ENCODE measurements around the gene POLR2C.

The POLR2C gene

GRCh38 chr16:57452021-57452420 lies 10.5 kb upstream of the POLR2C start:
- no peak for DNase-seq (ENCODE audit: low read depth)

GRCh38 chr16:57462978-57463362 lies 491 bp downstream of the POLR2C start:
- DNase-seq (ENCODE audit: low read depth): no peak

- no peak for DNase-seq (ENCODE audit: low read depth)
Observed at GRCh38 chr16:57464523-57464922, 2.0 kb downstream of the POLR2C start.

- no peak for DNase-seq (ENCODE audit: low read depth)
Observed at GRCh38 chr16:57468346-57468745, 5.9 kb downstream of the POLR2C start.

- DNase-seq (ENCODE audit: low read depth): no peak
Observed at GRCh38 chr16:57469046-57469445, 6.6 kb downstream of the POLR2C start.

GRCh38 chr16:57469917-57470470 lies 7.5 kb downstream of the POLR2C start:
- no peak for DNase-seq (ENCODE audit: low read depth)

GRCh38 chr16:57470711-57471110 lies 8.2 kb downstream of the POLR2C start:
- no peak for DNase-seq (ENCODE audit: low read depth)

GRCh38 chr16:57471209-57471608 lies 8.7 kb downstream of the POLR2C start:
- no peak for DNase-seq (ENCODE audit: low read depth)

GRCh38 chr16:57471852-57472664 lies 9.6 kb downstream of the POLR2C start:
- DNase-seq (ENCODE audit: low read depth): no peak

- DNase-seq (ENCODE audit: low read depth): no peak
Observed at GRCh38 chr16:57472665-57473060, 10.2 kb downstream of the POLR2C start.

- no peak for DNase-seq (ENCODE audit: low read depth)
Observed at GRCh38 chr16:57473176-57473840, 10.8 kb downstream of the POLR2C start.

GRCh38 chr16:57473906-57474305 lies 11.4 kb downstream of the POLR2C start:
- DNase-seq (ENCODE audit: low read depth): no peak

GRCh38 chr16:57474671-57475661 lies 12.5 kb downstream of the POLR2C start:
- DNase-seq (ENCODE audit: low read depth): no peak

- peak; percentile 64 for DNase-seq (ENCODE audit: low read depth)
Observed at GRCh38 chr16:57475711-57476339, 13.3 kb downstream of the POLR2C start.

GRCh38 chr16:57476546-57477410 lies 14.3 kb downstream of the POLR2C start:
- no peak for DNase-seq (ENCODE audit: low read depth)

- no peak for DNase-seq (ENCODE audit: low read depth)
Observed at GRCh38 chr16:57477531-57478202, 15.2 kb downstream of the POLR2C start.

GRCh38 chr16:57478396-57479204 lies 16.1 kb downstream of the POLR2C start:
- no peak for DNase-seq (ENCODE audit: low read depth)

GRCh38 chr16:57479205-57479975 lies 16.9 kb downstream of the POLR2C start:
- no peak for DNase-seq (ENCODE audit: low read depth)

All from T follicular helper cell (primary cell).